IMR-90 (cell line): ENCODE results near the gene EBF4. TPM values are rescaled to one million over a fixed set of nuclear protein-coding genes. Genes with fewer than 3 reads are reported as not detected.

ENCODE experiments used
- ATAC-seq: fragments of 200-7000 bp; cut with Tn5 transposase; 2 replicates; pipeline ENCODE4 v1.9.1; 2020; ENCODE audit warnings: low read depth, mild to moderate bottlenecking, moderate library complexity
- BruUV-seq: library from RNA; stranded (reverse); fragments of 400-500 nt; replicated peaks from 2 replicates; lab custom pipeline; 2021; lab: Mats Ljungman, UMichigan
- CTCF ChIA-PET: fragments of 300-600 bp; formaldehyde crosslinking; extraction: SDS; loops from one replicate; lab custom pipeline; 2021; ENCODE audit warnings: antibody characterized with exemption; lab: Yijun Ruan, JAX
- POLR2A ChIA-PET: fragments of 300-600 bp; sonication (Branson Sonifier 250); formaldehyde crosslinking; loops from one replicate; lab custom pipeline; 2022; ENCODE audit warnings: antibody characterized with exemption; ENCODE audit not compliant: unreplicated experiment; lab: Charles Lee
- DNase-seq: peaks from one replicate; pipeline ENCODE4 v3.0.0; 2013
- H2AFZ ChIP-seq: replicated peaks from 2 replicates; pipeline ENCODE3; 2013; ENCODE audit warnings: low read length, mild to moderate bottlenecking; ENCODE audit not compliant: poor library complexity
- H2AK5ac ChIP-seq: 2 replicates; pipeline ENCODE4 v1.6.1; 2013; ENCODE audit warnings: low read depth, low read length, inconsistent platforms
- H2AK9ac ChIP-seq: replicated peaks from 2 replicates; pipeline ENCODE3; 2013; ENCODE audit warnings: mild to moderate bottlenecking, low read depth, low read length, moderate library complexity; ENCODE audit not compliant: poor library complexity
- H2BK120ac ChIP-seq: 2 replicates; pipeline ENCODE4 v1.6.1; 2013; ENCODE audit warnings: low read depth, low read length, inconsistent platforms
- H2BK15ac ChIP-seq: 3 replicates; pipeline ENCODE4 v1.6.1; 2013; ENCODE audit warnings: low read depth, low read length, inconsistent platforms
- H2BK20ac ChIP-seq: 2 replicates; pipeline ENCODE4 v1.6.1; 2013; ENCODE audit warnings: low read depth, mild to moderate bottlenecking, inconsistent platforms, low read length, moderate library complexity
- H2BK5ac ChIP-seq: 2 replicates; pipeline ENCODE4 v1.6.1; 2013; ENCODE audit warnings: mild to moderate bottlenecking, low read depth, low read length, inconsistent platforms; ENCODE audit not compliant: poor library complexity, severe bottlenecking
- H3K14ac ChIP-seq: replicated peaks from 2 replicates; pipeline ENCODE4 v1.6.1; 2013; ENCODE audit warnings: low read depth, low read length, inconsistent platforms
- H3K18ac ChIP-seq: 2 replicates; pipeline ENCODE4 v1.6.1; 2013; ENCODE audit warnings: low read depth, low read length, control low read depth
- H3K23ac ChIP-seq: 2 replicates; pipeline ENCODE4 v1.6.1; 2013; ENCODE audit warnings: low read depth, low read length, inconsistent platforms
- H3K27ac ChIP-seq: 2 replicates; pipeline ENCODE4 v1.5.1; 2013; ENCODE audit warnings: mild to moderate bottlenecking, control low read depth, low read length; ENCODE audit not compliant: insufficient read depth
- H3K27me3 ChIP-seq: 2 replicates; pipeline ENCODE4 v1.6.1; 2013; ENCODE audit warnings: low read length; ENCODE audit not compliant: control insufficient read depth, insufficient read depth
- H3K36me3 ChIP-seq: 2 replicates; pipeline ENCODE4 v1.6.1; 2013; ENCODE audit warnings: low read length, mixed read lengths; ENCODE audit not compliant: control insufficient read depth, insufficient read depth
- H3K4ac ChIP-seq: 2 replicates; pipeline ENCODE4 v1.6.1; 2013; ENCODE audit warnings: low read depth, low read length, inconsistent platforms
- H3K4me1 ChIP-seq: 2 replicates; pipeline ENCODE4 v1.6.1; 2013; ENCODE audit warnings: low read length, mixed read lengths; ENCODE audit not compliant: control insufficient read depth, insufficient read depth
- H3K4me2 ChIP-seq: 2 replicates; pipeline ENCODE4 v1.6.1; 2013; ENCODE audit warnings: low read depth, mild to moderate bottlenecking, control low read depth, low read length, moderate library complexity
- H3K4me3 ChIP-seq: 2 replicates; pipeline ENCODE4 v1.5.1; 2013; ENCODE audit warnings: low read depth, mild to moderate bottlenecking, control low read depth, low read length, moderate library complexity; ENCODE audit not compliant: insufficient read depth
- H3K56ac ChIP-seq: 2 replicates; pipeline ENCODE4 v1.6.1; 2013; ENCODE audit warnings: low read length, inconsistent platforms; ENCODE audit not compliant: insufficient read depth; ENCODE audit errors: extremely low read depth
- H3K79me1 ChIP-seq, 2 experiments: 2 replicates each; pipeline ENCODE4 v1.6.1; 2013; ENCODE audit warnings: low read length in 2 of 2, inconsistent platforms in 1 of 2, low read depth in 1 of 2
- H3K9ac ChIP-seq: 2 replicates; pipeline ENCODE4 v1.6.1; 2013; ENCODE audit warnings: low read depth, low read length, control low read depth
- H3K9me1 ChIP-seq: 2 replicates; pipeline ENCODE4 v1.6.1; 2013; ENCODE audit warnings: low read length, inconsistent platforms; ENCODE audit not compliant: insufficient read depth
- H3K9me3 ChIP-seq: 2 replicates; pipeline ENCODE4 v1.6.1; 2013; ENCODE audit warnings: low read length; ENCODE audit not compliant: control insufficient read depth, insufficient read depth
- H4K20me1 ChIP-seq: 2 replicates; pipeline ENCODE4 v1.6.1; 2013; ENCODE audit warnings: low read length, inconsistent platforms; ENCODE audit not compliant: insufficient read depth
- H4K5ac ChIP-seq: 2 replicates; pipeline ENCODE4 v1.6.1; 2013; ENCODE audit warnings: mild to moderate bottlenecking, low read depth, low read length, control low read depth
- H4K8ac ChIP-seq, 2 experiments: 2 replicates each; pipeline ENCODE4 v1.6.1; 2013; ENCODE audit warnings: low read depth in 2 of 2, low read length in 2 of 2, control low read depth in 1 of 2, inconsistent platforms in 1 of 2
- H4K91ac ChIP-seq: 2 replicates; pipeline ENCODE4 v1.6.1; 2013; ENCODE audit warnings: low read depth, low read length, inconsistent platforms; ENCODE audit not compliant: insufficient read depth
- BHLHE40 ChIP-seq: fragments of 150-350 bp; IDR thresholded peaks from 2 replicates; pipeline ENCODE4 v1.6.1; 2016; ENCODE audit warnings: mild to moderate bottlenecking, low read depth, low read length
- CEBPB ChIP-seq: IDR thresholded peaks from 2 replicates; pipeline ENCODE4 v1.6.1; 2012; ENCODE audit warnings: low read depth, low read length, improper control_type of control experiment
- CTCF ChIP-seq: conservative IDR thresholded peaks from 2 replicates; pipeline ENCODE4 v1.5.1; 2012; ENCODE audit warnings: mild to moderate bottlenecking, low read depth, low read length, improper control_type of control experiment
- ELK1 ChIP-seq: fragments of 150-350 bp; IDR thresholded peaks from 2 replicates; pipeline ENCODE4 v1.6.1; 2016; ENCODE audit warnings: low read depth, mild to moderate bottlenecking, low read length, moderate library complexity, borderline replicate concordance
- FOS ChIP-seq: fragments of 150-350 bp; IDR thresholded peaks from 2 replicates; pipeline ENCODE4 v1.6.1; 2016; ENCODE audit warnings: low read depth, low read length
- MAFK ChIP-seq: IDR thresholded peaks from 2 replicates; pipeline ENCODE4 v1.6.1; 2012; ENCODE audit warnings: low read depth, low read length, improper control_type of control experiment
- MXI1 ChIP-seq: IDR thresholded peaks from 2 replicates; pipeline ENCODE4 v1.6.1; 2012; ENCODE audit warnings: low read depth, mild to moderate bottlenecking, low read length, moderate library complexity, borderline replicate concordance
- NFE2L2 ChIP-seq: fragments of 150-350 bp; IDR thresholded peaks from 2 replicates; pipeline ENCODE4 v1.6.1; 2016; ENCODE audit warnings: low read depth, mild to moderate bottlenecking, low read length
- POLR2A ChIP-seq: IDR thresholded peaks from 2 replicates; pipeline ENCODE4 v1.6.1; 2012; ENCODE audit warnings: mild to moderate bottlenecking, low read depth, low read length
- RAD21 ChIP-seq: IDR thresholded peaks from 2 replicates; pipeline ENCODE4 v1.6.1; 2012; ENCODE audit warnings: low read length, improper control_type of control experiment
- RCOR1 ChIP-seq: IDR thresholded peaks from 2 replicates; pipeline ENCODE4 v1.6.1; 2012; ENCODE audit warnings: mild to moderate bottlenecking, low read length, improper control_type of control experiment; ENCODE audit not compliant: insufficient replicate concordance
- RFX5 ChIP-seq: IDR thresholded peaks from 2 replicates; pipeline ENCODE4 v1.8.0; 2012; ENCODE audit warnings: low read depth, mild to moderate bottlenecking, low read length, moderate library complexity
- USF2 ChIP-seq: fragments of 150-350 bp; IDR thresholded peaks from 2 replicates; pipeline ENCODE4 v1.6.1; 2017; ENCODE audit warnings: mild to moderate bottlenecking, antibody characterized with exemption, low read length, low read depth
- WGBS, 2 experiments: methylation state at CpG; one replicate each; pipeline versions ENCODE4 v1.1.5 to v1.1.7; 2013; ENCODE audit warnings: missing lambda C conversion rate in 2 of 2; ENCODE audit not compliant: insufficient read length in 1 of 2; ENCODE audit errors: extremely low coverage in 2 of 2; 5-methylcytosine and 5-hydroxymethylcytosine counted together
- dilution Hi-C: fragments of 300-500 bp; cut with HindIII; formaldehyde crosslinking; loops from one replicate; pipeline ENCODE4 v1.14.3; 2018; ENCODE audit warnings: low sequenced_read_pairs; ENCODE audit not compliant: unreplicated experiment
- in situ Hi-C: fragments of 300-500 bp; cut with MboI; formaldehyde crosslinking; loops from 3 replicates; pipeline ENCODE4 v1.14.3; 2019; ENCODE audit warnings: low sequenced_read_pairs, inconsistent platforms, mixed read lengths
- intact Hi-C: fragments of 100-400 bp; cut with micrococcal nuclease; formaldehyde crosslinking; loops from 2 replicates; pipeline ENCODE4 v1.10.0; 2022
- polyA plus RNA-seq, 3 experiments: library from polyadenylated mRNA; depleted of rRNA; stranded (reverse); fragments of >200 nt; gene quantifications; 2 replicates each; pipeline ENCODE4 v1.2.3, GENCODE V29; 2012; ENCODE audit warnings: low replicate concordance in 1 of 3
- total RNA-seq: library from RNA; depleted of rRNA; stranded (reverse); fragments of >200 nt; gene quantifications from 2 replicates; pipeline ENCODE4 v1.2.3, GENCODE V29; 2012

The EBF4 gene
- total and polyA plus RNA-seq, 2 of the 4 experiments (the other 2 are of a cell fraction), result 0.18 to 1.1 TPM

- H4K8ac ChIP-seq, result peak within 1 kb of the TSS; percentile 83 to 98
- H3K56ac ChIP-seq, result peak within 1 kb of the TSS; percentile 87
- H3K79me1 ChIP-seq, result peaks cover 10 to 30% of the 10 kb centered on the region in 2 experiments
- H3K27ac ChIP-seq, result peak within 1 kb of the TSS; percentile 84
- no peak within 1 kb of the TSS for H2BK20ac ChIP-seq
- peak within 1 kb of the TSS; percentile 96 for H2AFZ ChIP-seq
- peak within 1 kb of the TSS; percentile 96 for H3K14ac ChIP-seq
- intact Hi-C loops (no loop called here), in situ Hi-C loops (no loop called here), dilution Hi-C loops (no loop called here)
- H3K9me3 ChIP-seq, result no peaks in the 10 kb centered on the region
- H3K9ac ChIP-seq, result peak within 1 kb of the TSS; percentile 93
- peak within 1 kb of the TSS; percentile 83 for H2AK5ac ChIP-seq
- H2BK120ac ChIP-seq, result peak within 1 kb of the TSS; percentile 31; the same call in 1 of the 2 replicates
- peak within 1 kb of the TSS; percentile 97 for H3K23ac ChIP-seq
- H3K4me2 ChIP-seq, result peak within 1 kb of the TSS; percentile 100
- peak within 1 kb of the TSS; percentile 90 for H3K4ac ChIP-seq
- peaks cover 7% of the 10 kb centered on the region; the same call in 1 of the 2 replicates for H3K27me3 ChIP-seq
- H3K18ac ChIP-seq, result peak within 1 kb of the TSS; percentile 43; the same call in 1 of the 2 replicates
- 15% methylated on average over 28 of the region's 49 CpGs; no CpG with 5 or more reads in 1 of the 2 experiments for WGBS, 2 experiments
- ATAC-seq (peak; percentile 95), DNase-seq (peak; percentile 94)
- H4K5ac ChIP-seq, result peak within 1 kb of the TSS; percentile 98
- H4K91ac ChIP-seq, result peak within 1 kb of the TSS; percentile 62
- POLR2A ChIA-PET, result interaction anchor here (1.4 kb wide), 1 partner anchor 13 kb away, joined by 3 read pairs; no protein-coding TSS in a partner anchor
- peak within 1 kb of the TSS; percentile 88 for H2BK5ac ChIP-seq
- H3K4me3 ChIP-seq, result peak within 1 kb of the TSS; percentile 90
- H3K4me1 ChIP-seq, result peaks cover 3% of the 10 kb centered on the region; the same call in 1 of the 2 replicates
- peaks cover 5% of the 10 kb centered on the region; the same call in 1 of the 2 replicates for H3K9me1 ChIP-seq
- BruUV-seq, result TSS peak; percentile 99
- CTCF ChIA-PET, result no interaction called here
- no peak within 1 kb of the TSS; the same call in 2 of the 3 replicates for H2BK15ac ChIP-seq
- peaks cover 2% of the 10 kb centered on the region; the same call in 1 of the 2 replicates for H4K20me1 ChIP-seq
- H3K36me3 ChIP-seq, result peaks cover 21% of the 10 kb centered on the region
- peak within 1 kb of the TSS; percentile 94 for H2AK9ac ChIP-seq
- TF ChIP-seq NFE2L2, result 0 out of 2 replicates have a peak, but pooled peaks have one; percentile 31
- TF ChIP-seq USF2, result peak; percentile 39; the same call in 1 of the 2 replicates
- no peak for TF ChIP-seq FOS
- TF ChIP-seq RFX5, result no peak
- peak; percentile 80 for TF ChIP-seq MXI1
- TF ChIP-seq RCOR1, result no peak
- TF ChIP-seq CTCF, result no peak
- no peak for TF ChIP-seq RAD21
- no peak for TF ChIP-seq MAFK
- TF ChIP-seq BHLHE40, result peak; percentile 27; the same call in 1 of the 2 replicates
- no peak for TF ChIP-seq ELK1
- no peak for TF ChIP-seq CEBPB
- peak; percentile 91 for TF ChIP-seq POLR2A
These were observed 28.5 kb upstream of the EBF4 start, which contains the start of gene IDH3B for GRCh38 chr20:2663887-2664719. IDH3B (minus strand) TSS chr20:2664216; CDS start chr20:2664188, 28 bp downstream.
